ENCODE data around the gene OVCA2.

- TF ChIP-seq POLR2AphosphoS5 (IDR thresholded peaks at IDR 0.05; ENCODE audit: borderline replicate concordance, low read depth, low read length) = no peak
- no peak for TF ChIP-seq EZH2 (IDR thresholded peaks at IDR 0.05)
Observed at GRCh38 chr17:2085648-2085949, 43.8 kb downstream of the OVCA2 start.
